Measurements from ENCODE around the gene SPOCK1.
A peak's percentile ranks its signal among the peaks of the same experiment; 100 is the strongest.

The SPOCK1 gene

GRCh38 chr5:137096149-137097103 is 402.7 kb downstream of the SPOCK1 start:
- no peak for DNase-seq

GRCh38 chr5:137095597-137095996 is 403.5 kb downstream of the SPOCK1 start:
- no peak for DNase-seq

GRCh38 chr5:137092831-137093230 is 406.3 kb downstream of the SPOCK1 start:
- DNase-seq, result no peak

GRCh38 chr5:137091472-137091871 is 407.7 kb downstream of the SPOCK1 start:
- DNase-seq, result no peak

- DNase-seq, result no peak
These were observed 408.4 kb downstream of the SPOCK1 start for GRCh38 chr5:137090721-137091120.

- no peak for DNase-seq
These were observed 409.0 kb downstream of the SPOCK1 start for GRCh38 chr5:137090151-137090550.

- DNase-seq, result no peak
These were observed 411.0 kb downstream of the SPOCK1 start for GRCh38 chr5:137088175-137088574.

GRCh38 chr5:137086342-137086741 is 412.8 kb downstream of the SPOCK1 start:
- no peak for DNase-seq

- no peak for DNase-seq
These were observed 413.9 kb downstream of the SPOCK1 start for GRCh38 chr5:137085206-137085605.

- DNase-seq, result no peak
These were observed 415.1 kb downstream of the SPOCK1 start for GRCh38 chr5:137084016-137084415.

- DNase-seq, result no peak
These were observed 416.2 kb downstream of the SPOCK1 start for GRCh38 chr5:137082951-137083350.

- no peak for DNase-seq
These were observed 420.9 kb downstream of the SPOCK1 start for GRCh38 chr5:137078171-137078665.

GRCh38 chr5:137075163-137075970 is 423.8 kb downstream of the SPOCK1 start:
- peak; percentile 4 to 7 for DNase-seq

- DNase-seq, result no peak
These were observed 425.9 kb downstream of the SPOCK1 start for GRCh38 chr5:137073189-137073588.

- DNase-seq, result no peak
These were observed 426.6 kb downstream of the SPOCK1 start for GRCh38 chr5:137072361-137073115.

- no peak for DNase-seq
These were observed 427.2 kb downstream of the SPOCK1 start for GRCh38 chr5:137071931-137072330.

- no peak for DNase-seq
These were observed 427.6 kb downstream of the SPOCK1 start for GRCh38 chr5:137071526-137071925.

- no peak for DNase-seq
These were observed 428.6 kb downstream of the SPOCK1 start for GRCh38 chr5:137070521-137070920.

GRCh38 chr5:137069358-137069757 is 429.8 kb downstream of the SPOCK1 start:
- no peak for DNase-seq

GRCh38 chr5:137061382-137061781 is 437.7 kb downstream of the SPOCK1 start:
- DNase-seq, result no peak

GRCh38 chr5:137058089-137058488 is 441.0 kb downstream of the SPOCK1 start:
- no peak for DNase-seq

GRCh38 chr5:137056676-137057075 is 442.4 kb downstream of the SPOCK1 start:
- DNase-seq, result no peak

Measured in stimulated activated CD4-positive, alpha-beta T cell treated with anti-CD3 and anti-CD28 coated beads, Interleukin-2, amount 100 ng/mL, for 48 hours (primary cell).